ENCODE results near the gene ADAMTS17.

DNA sequence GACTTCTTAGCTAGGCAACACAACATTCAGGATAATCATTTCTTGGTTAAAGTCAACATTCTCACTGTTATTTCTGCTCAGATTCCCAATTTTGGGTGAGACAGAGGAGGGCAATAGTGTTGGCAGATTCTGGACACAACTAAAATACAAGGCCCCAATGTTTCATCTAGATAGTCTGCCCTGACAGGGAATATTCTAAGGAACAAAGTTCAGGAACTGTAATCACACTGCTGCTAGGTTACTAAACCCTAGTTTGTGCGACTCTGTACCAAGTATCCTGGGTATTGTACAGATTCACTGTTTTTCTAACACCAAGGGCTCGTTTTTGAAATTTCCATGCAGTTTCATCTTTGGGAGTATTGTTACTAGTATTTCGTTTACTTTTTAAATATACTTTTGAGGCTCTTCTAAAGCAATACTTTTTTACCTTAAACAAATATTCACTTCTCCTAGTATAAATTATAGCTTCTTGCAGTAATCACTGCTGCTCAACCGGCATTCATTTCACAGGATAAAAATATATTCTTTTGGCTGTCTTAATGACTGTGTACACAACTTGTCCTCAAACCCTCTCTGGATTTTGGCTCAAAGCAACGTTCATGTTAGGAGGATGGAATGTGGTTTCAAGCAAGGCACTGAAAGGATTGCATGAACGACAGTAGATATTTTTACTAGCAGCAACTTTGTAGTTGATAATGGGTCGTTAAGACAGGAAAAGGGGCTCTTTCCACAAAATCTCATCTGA lies 167.4 kb downstream of the ADAMTS17 start:
- TF ChIP-seq POLR2A (IDR thresholded peaks at IDR 0.05), result no peak
- TF ChIP-seq, protein P1, sequence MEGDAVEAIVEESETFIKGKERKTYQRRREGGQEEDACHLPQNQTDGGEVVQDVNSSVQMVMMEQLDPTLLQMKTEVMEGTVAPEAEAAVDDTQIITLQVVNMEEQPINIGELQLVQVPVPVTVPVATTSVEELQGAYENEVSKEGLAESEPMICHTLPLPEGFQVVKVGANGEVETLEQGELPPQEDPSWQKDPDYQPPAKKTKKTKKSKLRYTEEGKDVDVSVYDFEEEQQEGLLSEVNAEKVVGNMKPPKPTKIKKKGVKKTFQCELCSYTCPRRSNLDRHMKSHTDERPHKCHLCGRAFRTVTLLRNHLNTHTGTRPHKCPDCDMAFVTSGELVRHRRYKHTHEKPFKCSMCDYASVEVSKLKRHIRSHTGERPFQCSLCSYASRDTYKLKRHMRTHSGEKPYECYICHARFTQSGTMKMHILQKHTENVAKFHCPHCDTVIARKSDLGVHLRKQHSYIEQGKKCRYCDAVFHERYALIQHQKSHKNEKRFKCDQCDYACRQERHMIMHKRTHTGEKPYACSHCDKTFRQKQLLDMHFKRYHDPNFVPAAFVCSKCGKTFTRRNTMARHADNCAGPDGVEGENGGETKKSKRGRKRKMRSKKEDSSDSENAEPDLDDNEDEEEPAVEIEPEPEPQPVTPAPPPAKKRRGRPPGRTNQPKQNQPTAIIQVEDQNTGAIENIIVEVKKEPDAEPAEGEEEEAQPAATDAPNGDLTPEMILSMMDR (IDR thresholded peaks at IDR 0.05), result no peak

All from right lobe of liver (tissue), 4 donors.